GM23248 (cell line): ENCODE measurements around the gene SLC16A2. TPM values are rescaled to one million over a fixed set of nuclear protein-coding genes. Genes with fewer than 3 reads are reported as not detected.

Experiments
- DNase-seq: peaks from one replicate; pipeline ENCODE4 v3.0.0-alpha.2; 2015
- H2AFZ ChIP-seq: fragments of 200-600 bp; sonication (generic); 2 replicates; pipeline ENCODE4 v1.6.1; 2016; ENCODE audit warnings: antibody characterized with exemption
- H3F3A ChIP-seq: fragments of 200-600 bp; sonication (generic); 2 replicates; pipeline ENCODE4 v1.6.1; 2016; ENCODE audit warnings: mild to moderate bottlenecking, antibody characterized with exemption, mixed run types; ENCODE audit not compliant: insufficient read depth
- H3K27ac ChIP-seq: fragments of 200-600 bp; sonication (generic); 2 replicates; pipeline ENCODE4 v1.5.1; 2016; ENCODE audit warnings: mild to moderate bottlenecking
- H3K27me3 ChIP-seq: fragments of 200-600 bp; sonication (generic); replicated peaks from 2 replicates; pipeline ENCODE4 v1.6.1; 2016; ENCODE audit warnings: mild to moderate bottlenecking; ENCODE audit not compliant: insufficient read depth
- H3K36me3 ChIP-seq: fragments of 200-600 bp; sonication (generic); 2 replicates; pipeline ENCODE4 v1.6.1; 2016; ENCODE audit warnings: low read depth, mild to moderate bottlenecking
- H3K4me1 ChIP-seq: fragments of 200-600 bp; sonication (generic); 2 replicates; pipeline ENCODE4 v1.6.1; 2016; ENCODE audit warnings: mild to moderate bottlenecking; ENCODE audit not compliant: insufficient read depth
- H3K4me2 ChIP-seq: fragments of 200-600 bp; sonication (generic); one replicate; pipeline ENCODE4 v1.6.1; 2016; ENCODE audit warnings: mild to moderate bottlenecking; ENCODE audit not compliant: unreplicated experiment
- H3K4me3 ChIP-seq: fragments of 200-600 bp; sonication (generic); 2 replicates; pipeline ENCODE4 v1.5.1; 2016; ENCODE audit warnings: mild to moderate bottlenecking
- H3K79me2 ChIP-seq: fragments of 200-600 bp; sonication (generic); 2 replicates; pipeline ENCODE4 v1.6.1; 2016; ENCODE audit warnings: mild to moderate bottlenecking; ENCODE audit not compliant: insufficient read depth
- H3K9ac ChIP-seq: fragments of 200-600 bp; sonication (generic); 2 replicates; pipeline ENCODE4 v1.6.1; 2016; ENCODE audit warnings: mild to moderate bottlenecking
- H3K9me2 ChIP-seq: fragments of 200-600 bp; sonication (generic); 2 replicates; pipeline ENCODE4 v1.6.1; 2016; ENCODE audit warnings: mixed run types, mild to moderate bottlenecking, moderate library complexity; ENCODE audit not compliant: insufficient read depth
- H3K9me3 ChIP-seq: fragments of 200-600 bp; sonication (generic); one replicate; pipeline ENCODE4 v1.6.1; 2017; ENCODE audit warnings: low read depth
- H4K20me1 ChIP-seq: fragments of 200-600 bp; sonication (generic); 2 replicates; pipeline ENCODE4 v1.6.0; 2016; ENCODE audit not compliant: insufficient read depth
- EZH2 ChIP-seq: fragments of 200-600 bp; sonication (generic); IDR thresholded peaks from 2 replicates; pipeline ENCODE4 v1.6.1; 2018; ENCODE audit warnings: antibody characterized with exemption, mild to moderate bottlenecking; ENCODE audit not compliant: insufficient read depth, poor library complexity, severe bottlenecking
- EZH2phosphoT487 ChIP-seq: fragments of 200-600 bp; sonication (generic); IDR thresholded peaks from 2 replicates; pipeline ENCODE4 v1.6.1; 2018; ENCODE audit warnings: antibody characterized with exemption, moderate library complexity, mild to moderate bottlenecking, low read depth; ENCODE audit not compliant: insufficient read depth
- WGBS, 2 experiments: methylation state at CpG; one replicate each; pipeline ENCODE4 v1.1.6; 2015 to 2017; ENCODE audit warnings: low lambda C conversion rate in 2 of 2, low coverage in 1 of 2; ENCODE audit errors: missing lambda C conversion rate in 2 of 2; 5-methylcytosine and 5-hydroxymethylcytosine counted together
- in situ Hi-C: fragments of 300-500 bp; cut with MboI; formaldehyde crosslinking; loops from 2 replicates; pipeline ENCODE4 v1.15.0; 2020
- polyA plus RNA-seq: library from polyadenylated mRNA; unstranded; fragments of >200 nt; fragmentation: Nextera tagmentation; extraction: Ambion mirVana; gene quantifications from 2 replicates; pipeline ENCODE4 v1.2.1, GENCODE V29; 2016
- total RNA-seq: library from RNA; depleted of rRNA; stranded (reverse); fragments of >200 nt; shearing (Covaris generic); gene quantifications from 2 replicates; pipeline ENCODE4 v1.2.3, GENCODE V29; 2014

SLC16A2 gene
- total and polyA plus RNA-seq, 2 experiments from 2014 or later = 53.0 to 55.6 TPM

GRCh38 chrX:74383611-74384010, 37.7 kb upstream of the SLC16A2 start:
- no peaks in the 10 kb centered on the region for H4K20me1 ChIP-seq
- in situ Hi-C loops = loop anchor here (10.0 kb wide), 1 partner anchor 161 kb away; no protein-coding TSS in a partner anchor
- no peaks in the 10 kb centered on the region for H3K79me2 ChIP-seq
- no peak overlapping the region for H2AFZ ChIP-seq
- H3K36me3 ChIP-seq = no peaks in the 10 kb centered on the region
- H3K9me2 ChIP-seq = no peaks in the 10 kb centered on the region
- H3K4me3 ChIP-seq = no peak overlapping the region
- no peaks in the 10 kb centered on the region for H3F3A ChIP-seq
- H3K27ac ChIP-seq = no peak overlapping the region
- H3K9ac ChIP-seq = no peak overlapping the region
- no peaks in the 10 kb centered on the region for H3K9me3 ChIP-seq
- H3K27me3 ChIP-seq = no peaks in the 10 kb centered on the region
- no peaks in the 10 kb centered on the region for H3K4me1 ChIP-seq
- TF ChIP-seq EZH2 (no peak), EZH2phosphoT487 (no peak)
- DNase-seq = peak; percentile 61
- no peak overlapping the region for H3K4me2 ChIP-seq
- WGBS, 2 experiments = 60 to 77% methylated on average over 2 of the region's 2 CpGs

GRCh38 chrX:74389016-74389722, 32.1 kb upstream of the SLC16A2 start:
- TF ChIP-seq EZH2phosphoT487 (no peak), EZH2 (no peak)
- peaks cover 10% of the 10 kb centered on the region; the same call in 1 of the 2 replicates for H3F3A ChIP-seq
- H3K4me3 ChIP-seq = no peak overlapping the region
- H3K27ac ChIP-seq = no peak overlapping the region
- H3K9me2 ChIP-seq = no peaks in the 10 kb centered on the region
- no peaks in the 10 kb centered on the region for H3K27me3 ChIP-seq
- no peaks in the 10 kb centered on the region for H3K36me3 ChIP-seq
- H2AFZ ChIP-seq = no peak overlapping the region
- no peaks in the 10 kb centered on the region for H3K4me1 ChIP-seq
- H3K79me2 ChIP-seq = no peaks in the 10 kb centered on the region
- H3K9ac ChIP-seq = no peak overlapping the region
- no peaks in the 10 kb centered on the region for H4K20me1 ChIP-seq
- DNase-seq = peak; percentile 43
- WGBS, 2 experiments = 91% methylated on average over 2 of the region's 2 CpGs
- no peak overlapping the region for H3K4me2 ChIP-seq
- in situ Hi-C loops = loop anchor here (10.0 kb wide), 1 partner anchor 156 kb away; no protein-coding TSS in a partner anchor
- no peaks in the 10 kb centered on the region for H3K9me3 ChIP-seq

DNA sequence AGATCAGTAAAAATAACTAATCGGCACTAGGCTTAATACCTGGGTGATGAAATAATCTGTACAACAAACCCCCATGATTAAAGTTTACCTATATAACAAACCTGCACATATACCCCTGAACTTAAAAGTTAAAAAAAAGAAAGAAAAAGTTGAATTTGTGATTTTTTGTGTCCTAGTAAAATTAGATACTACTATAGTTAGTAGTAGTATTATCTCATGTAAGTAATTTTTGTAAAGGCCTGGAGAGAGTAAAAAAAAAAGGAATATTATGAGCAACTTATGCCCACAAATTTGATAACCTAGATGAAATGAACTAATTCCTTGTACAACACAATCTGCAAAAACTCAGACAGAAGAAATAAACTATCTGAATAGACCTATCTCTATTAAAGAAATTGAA, 25.7 kb upstream of the SLC16A2 start:
- Histone ChIP-seq H3K4me2 (no peak overlapping the region), H3K9me3 (no peaks in the 10 kb centered on the region), H3K27ac (no peak overlapping the region), H2AFZ (no peak overlapping the region), H3K27me3 (no peaks in the 10 kb centered on the region), H3K79me2 (no peaks in the 10 kb centered on the region), H3K36me3 (no peaks in the 10 kb centered on the region), H3F3A (no peaks in the 10 kb centered on the region), H3K9ac (no peak overlapping the region), H4K20me1 (no peaks in the 10 kb centered on the region), H3K9me2 (no peaks in the 10 kb centered on the region), H3K4me1 (no peaks in the 10 kb centered on the region), H3K4me3 (no peak overlapping the region)
- in situ Hi-C loops = no loop called here
- DNase-seq = no peak
- WGBS, 2 experiments = 82 to 89% methylated on average over 1 of the region's 1 CpG
- no peak for TF ChIP-seq EZH2phosphoT487
- no peak for TF ChIP-seq EZH2

DNA sequence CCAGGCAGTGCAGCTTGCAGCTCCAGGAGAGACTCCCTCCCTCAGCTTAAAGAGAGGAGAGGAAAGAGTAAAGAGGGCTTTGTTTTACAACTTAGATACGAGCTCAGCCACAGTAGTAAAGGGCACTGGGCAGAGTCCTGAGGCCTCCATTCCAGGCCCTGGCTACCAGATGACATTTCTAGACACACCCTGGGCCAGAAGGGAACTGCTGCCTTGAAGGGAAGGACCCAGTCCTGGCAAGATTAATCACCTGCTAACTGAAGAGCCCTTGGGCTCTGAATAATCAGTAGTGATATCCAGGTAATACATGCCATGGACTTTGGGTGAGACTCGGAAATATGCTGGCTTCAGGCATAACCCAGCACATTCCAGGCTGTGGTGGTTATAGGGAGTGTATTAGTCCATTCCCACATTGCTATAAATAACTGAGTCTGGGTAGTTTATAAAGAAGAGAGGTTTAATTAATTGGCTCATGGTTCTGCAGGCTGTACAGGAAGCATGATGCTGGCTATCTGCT, 15.3 kb upstream of the SLC16A2 start:
- no peaks in the 10 kb centered on the region for H3K4me1 ChIP-seq
- H3K9me2 ChIP-seq = no peaks in the 10 kb centered on the region
- H2AFZ ChIP-seq = no peak overlapping the region
- no peak overlapping the region for H3K27ac ChIP-seq
- H3K9me3 ChIP-seq = no peaks in the 10 kb centered on the region
- TF ChIP-seq EZH2 = no peak
- H3K36me3 ChIP-seq = no peaks in the 10 kb centered on the region
- no peaks in the 10 kb centered on the region for H3K79me2 ChIP-seq
- in situ Hi-C loops = no loop called here
- H3F3A ChIP-seq = no peaks in the 10 kb centered on the region
- no peak overlapping the region for H3K4me2 ChIP-seq
- H3K9ac ChIP-seq = no peak overlapping the region
- DNase-seq = no peak
- H3K27me3 ChIP-seq = no peaks in the 10 kb centered on the region
- H4K20me1 ChIP-seq = no peaks in the 10 kb centered on the region
- WGBS, 2 experiments = 45 to 71% methylated on average over 2 of the region's 2 CpGs
- no peak overlapping the region for H3K4me3 ChIP-seq
